Activated CD4-positive, CD25-positive, alpha-beta regulatory T cell treated with anti-CD3 and anti-CD28 coated beads, Interleukin-2, amount 50 U/mL, for 72 hours (primary cell): ENCODE results near the gene OSTC.

Source experiments
- DNase-seq: peaks from one replicate; pipeline ENCODE4 v3.0.0; 2021

Gene OSTC

GRCh38 chr4:108717386-108717785, 67.0 kb downstream of the OSTC start:
- no peak for DNase-seq
